Left lung (tissue), 10 donors: Measurements from ENCODE around the gene FAM20C. TPM values are rescaled to one million over a fixed set of nuclear protein-coding genes. Genes with fewer than 3 reads are reported as not detected.

Experiments used
- ATAC-seq: fragments of 200-7000 bp; cut with Tn5 transposase; one replicate; pipeline ENCODE4 v1.9.1; 2020; ENCODE audit warnings: moderate library complexity
- DNase-seq, 4 donors: peaks; one replicate each; pipeline ENCODE4 v3.0.0-alpha.2; 2013 to 2020
- H3K27ac ChIP-seq, 2 donors: fragments of 200-600 bp; sonication (generic) in 1 of 2; one replicate each; pipeline versions ENCODE4 v1.5.0 to v1.8.0; 2020 to 2021
- H3K27me3 ChIP-seq, 2 donors: fragments of 200-600 bp; sonication (generic) in 1 of 2; one replicate each; pipeline versions ENCODE4 v1.5.0 to v1.8.0; 2020 to 2021
- H3K36me3 ChIP-seq, 2 donors: fragments of 200-600 bp; sonication (generic) in 1 of 2; one replicate each; pipeline versions ENCODE4 v1.5.0 to v1.8.0; 2020 to 2021
- H3K4me1 ChIP-seq, 2 donors: fragments of 200-600 bp; one replicate each; pipeline ENCODE4 v1.8.0; 2021
- H3K4me3 ChIP-seq, 2 donors: fragments of 200-600 bp; sonication (generic) in 1 of 2; one replicate each; pipeline versions ENCODE4 v1.5.0 to v1.8.0; 2020 to 2021; ENCODE audit warnings: mild to moderate bottlenecking in 1 of 2
- H3K9me3 ChIP-seq, 2 donors: fragments of 200-600 bp; sonication (generic) in 1 of 2; one replicate each; pipeline versions ENCODE4 v1.5.0 to v1.8.0; 2020 to 2021
- intact Hi-C, 2 donors: fragments of 100-400 bp; cut with DNase I; formaldehyde crosslinking; loops; one replicate each; pipeline versions ENCODE4 v1.11.2 to v1.14.2; 2022
- polyA plus RNA-seq, 6 donors: library from polyadenylated mRNA; unstranded; fragments of 120-200 nt; gene quantifications; one replicate each; pipeline ENCODE4 v1.2.1, GENCODE V29; 2013; ENCODE audit not compliant: insufficient read length in 6 of 6
- total RNA-seq, 2 donors: library from RNA; stranded (reverse); fragmentation: NEBNext Ultra II Directional; extraction: Animal tissue kit (Norgen Biotek cat#: 25700); gene quantifications; one replicate each; pipeline ENCODE4 v1.2.1, GENCODE V29; 2021
- TF ChIP-seq, protein P1 (sequence below), 2 donors: fragments of 200-600 bp; sonication (generic) in 1 of 2; IDR thresholded peaks; one replicate each; pipeline versions ENCODE4 v1.5.0 to v1.8.0; 2021; ENCODE audit warnings: antibody characterized with exemption in 2 of 2
- donor health status: DM: no; HTN: yes; CAD: no.
- donor health status: DM: no; HTN: no; CAD: no.

The FAM20C gene
- total and polyA plus RNA-seq, 8 donors, result 21.2 to 75.5 (median 31.8) TPM

DNA sequence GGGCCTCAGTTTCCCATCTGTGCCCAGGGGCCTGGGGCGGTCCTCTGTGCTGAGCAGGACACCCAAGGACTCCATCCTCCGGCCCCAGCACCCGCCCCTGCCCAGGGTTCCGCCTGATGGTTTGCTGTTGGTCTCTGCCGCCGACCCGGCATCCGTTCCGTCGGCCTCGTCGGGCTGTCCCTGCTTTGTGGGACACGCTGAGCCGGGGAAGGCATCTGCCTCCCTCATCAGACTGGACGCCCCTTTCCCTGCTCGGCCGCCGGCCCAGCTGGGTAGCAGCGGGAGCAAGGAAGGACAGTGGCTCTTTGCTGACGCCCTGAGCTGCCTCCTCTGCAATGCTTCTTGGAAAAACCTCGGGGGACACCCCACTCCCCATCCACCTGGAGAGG, 39.5 kb downstream of the FAM20C start:
- TF ChIP-seq, protein P1, sequence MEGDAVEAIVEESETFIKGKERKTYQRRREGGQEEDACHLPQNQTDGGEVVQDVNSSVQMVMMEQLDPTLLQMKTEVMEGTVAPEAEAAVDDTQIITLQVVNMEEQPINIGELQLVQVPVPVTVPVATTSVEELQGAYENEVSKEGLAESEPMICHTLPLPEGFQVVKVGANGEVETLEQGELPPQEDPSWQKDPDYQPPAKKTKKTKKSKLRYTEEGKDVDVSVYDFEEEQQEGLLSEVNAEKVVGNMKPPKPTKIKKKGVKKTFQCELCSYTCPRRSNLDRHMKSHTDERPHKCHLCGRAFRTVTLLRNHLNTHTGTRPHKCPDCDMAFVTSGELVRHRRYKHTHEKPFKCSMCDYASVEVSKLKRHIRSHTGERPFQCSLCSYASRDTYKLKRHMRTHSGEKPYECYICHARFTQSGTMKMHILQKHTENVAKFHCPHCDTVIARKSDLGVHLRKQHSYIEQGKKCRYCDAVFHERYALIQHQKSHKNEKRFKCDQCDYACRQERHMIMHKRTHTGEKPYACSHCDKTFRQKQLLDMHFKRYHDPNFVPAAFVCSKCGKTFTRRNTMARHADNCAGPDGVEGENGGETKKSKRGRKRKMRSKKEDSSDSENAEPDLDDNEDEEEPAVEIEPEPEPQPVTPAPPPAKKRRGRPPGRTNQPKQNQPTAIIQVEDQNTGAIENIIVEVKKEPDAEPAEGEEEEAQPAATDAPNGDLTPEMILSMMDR (IDR thresholded peaks at IDR 0.05), result no peak
- Histone ChIP-seq H3K36me3 (peaks cover 0 to 50% of the 10 kb centered on the region in 2 donors), H3K27ac (no peak overlapping the region), H3K4me1 (peaks cover 28 to 29% of the 10 kb centered on the region in 2 donors), H3K4me3 (no peak overlapping the region), H3K27me3 (no peaks in the 10 kb centered on the region), H3K9me3 (no peaks in the 10 kb centered on the region)
- ATAC-seq, result no peak
- intact Hi-C loops, result no loop called here
- DNase-seq, result no peak

DNA sequence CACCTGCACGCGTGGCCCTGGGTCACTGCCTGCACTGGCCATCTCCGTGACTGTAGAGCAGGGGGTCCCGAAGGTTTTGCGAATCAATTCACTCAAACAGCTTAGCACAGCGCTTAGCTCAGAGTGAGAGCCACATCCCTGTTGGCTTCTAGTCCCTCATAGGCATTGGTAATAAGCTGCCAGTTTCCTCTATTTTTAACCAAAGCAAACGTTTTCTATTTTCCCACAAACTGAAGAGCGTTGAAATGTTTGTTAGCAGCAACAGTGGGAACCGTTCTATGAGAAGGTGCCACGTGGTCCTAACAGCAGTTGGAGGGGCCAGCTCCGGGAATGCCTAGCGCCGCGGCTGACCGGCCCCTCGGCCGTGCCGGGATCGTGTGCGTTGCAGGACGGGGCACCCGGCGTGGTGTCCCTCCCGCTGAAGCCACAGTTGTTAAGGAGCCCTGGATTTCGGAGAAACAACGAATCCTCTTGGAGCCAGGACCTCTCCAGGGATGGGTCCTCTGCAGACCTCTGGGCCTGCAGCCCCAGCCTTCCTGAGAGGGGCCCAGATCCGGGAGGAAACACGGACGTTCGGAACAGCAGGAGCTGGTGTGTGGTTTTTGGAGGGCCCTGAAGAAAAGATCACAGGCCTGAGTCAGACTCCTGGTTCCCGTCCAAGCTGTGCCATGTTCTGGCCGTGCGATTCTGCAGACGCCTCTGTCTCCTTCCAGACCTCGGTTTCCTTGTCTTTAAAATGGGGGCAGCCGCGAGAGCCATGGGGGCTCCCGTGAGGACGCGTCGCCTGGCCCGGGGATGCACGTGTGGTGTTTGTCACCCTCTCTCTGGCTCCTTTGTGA, 40.3 kb downstream of the FAM20C start:
- ATAC-seq (no peak), DNase-seq (no peak)
- H3K27me3 ChIP-seq, result no peaks in the 10 kb centered on the region
- intact Hi-C loops, result no loop called here
- TF ChIP-seq, protein P1 (IDR thresholded peaks at IDR 0.05), result no peak
- H3K9me3 ChIP-seq, result no peaks in the 10 kb centered on the region
- peaks cover 28 to 29% of the 10 kb centered on the region in 2 donors for H3K4me1 ChIP-seq
- peaks cover 0 to 50% of the 10 kb centered on the region in 2 donors for H3K36me3 ChIP-seq
- H3K4me3 ChIP-seq, result no peak overlapping the region
- H3K27ac ChIP-seq, result no peak overlapping the region

DNA sequence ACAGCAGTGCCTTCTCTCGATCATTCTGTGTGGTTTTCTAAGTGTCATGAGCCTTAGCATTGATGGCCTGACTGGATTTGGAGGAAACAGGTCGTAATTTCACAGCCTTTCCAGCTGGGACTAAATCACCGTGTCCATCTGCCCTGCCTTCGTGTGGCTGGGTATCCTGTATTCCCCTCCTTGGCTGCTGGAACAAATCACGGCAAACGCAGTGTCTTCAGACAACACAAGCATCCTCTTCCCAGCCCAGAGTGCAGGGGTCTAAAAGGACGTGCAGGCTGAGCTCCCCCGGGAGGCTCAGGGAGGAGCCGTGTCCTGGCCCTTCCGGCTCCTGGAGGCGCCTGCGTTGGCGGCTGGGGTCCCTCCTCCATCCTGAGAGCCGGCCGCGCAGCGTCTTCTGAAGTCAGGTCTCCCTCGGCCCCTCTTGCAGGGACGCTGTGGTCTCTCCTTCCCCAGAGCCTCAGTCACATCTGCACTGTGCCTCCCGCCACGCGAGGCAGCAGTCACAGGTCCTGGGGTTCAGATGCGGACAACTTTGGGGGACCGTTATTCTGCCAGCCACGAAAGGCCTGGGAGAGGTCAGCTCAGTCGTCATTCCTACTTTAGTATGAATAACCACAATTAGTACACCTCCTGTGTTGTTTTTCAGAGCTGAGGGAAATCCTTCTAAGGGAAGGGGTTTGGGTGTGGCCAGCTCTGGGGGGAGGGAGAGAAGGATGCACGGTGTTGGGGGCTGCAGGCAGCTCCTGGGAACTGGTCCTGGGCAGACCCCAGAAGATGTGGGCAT, 41.1 kb downstream of the FAM20C start:
- peak overlapping the region; percentile 72 to 87 for H3K27ac ChIP-seq
- no peaks in the 10 kb centered on the region for H3K27me3 ChIP-seq
- H3K4me3 ChIP-seq, result no peak overlapping the region
- ATAC-seq, result no peak
- no peaks in the 10 kb centered on the region for H3K9me3 ChIP-seq
- intact Hi-C loops, result no loop called here
- DNase-seq, result no peak
- TF ChIP-seq, protein P1 (IDR thresholded peaks at IDR 0.05), result no peak
- H3K36me3 ChIP-seq, result peaks cover 0 to 45% of the 10 kb centered on the region in 2 donors
- H3K4me1 ChIP-seq, result peaks cover 28 to 29% of the 10 kb centered on the region in 2 donors

DNA sequence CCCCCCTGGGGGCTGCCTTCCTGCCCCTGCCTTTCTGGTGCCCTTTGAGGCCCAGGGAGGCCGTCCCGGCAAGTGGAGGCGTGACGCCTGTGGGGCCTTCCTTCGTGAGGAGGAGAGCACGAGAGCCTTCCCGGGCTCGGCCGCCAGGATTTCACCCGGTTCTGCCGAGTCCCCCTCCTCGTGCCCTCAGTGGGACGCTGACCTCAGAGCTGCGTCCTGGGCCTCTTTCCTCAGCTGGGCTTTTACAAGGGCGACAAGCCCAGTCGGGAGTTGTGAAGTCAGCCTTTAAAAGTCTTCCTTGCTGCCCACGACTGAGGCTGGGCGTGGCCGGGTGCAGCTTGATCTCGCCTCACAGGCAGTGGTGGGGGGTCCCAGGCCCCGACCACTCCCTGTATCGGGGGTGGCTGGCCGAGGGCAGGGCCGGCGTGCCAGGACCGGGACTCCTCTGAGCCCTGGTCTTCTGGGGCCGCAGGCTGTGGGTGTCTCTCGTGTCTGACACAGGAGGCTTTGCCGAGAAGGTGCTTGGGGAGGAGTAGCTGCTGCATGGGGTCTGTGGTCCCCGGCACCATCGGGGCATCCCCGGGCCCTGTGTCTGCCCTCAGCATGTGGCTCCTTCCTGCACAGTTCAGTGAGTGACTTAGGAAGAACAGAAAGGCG, 41.8 kb downstream of the FAM20C start:
- peaks cover 0 to 37% of the 10 kb centered on the region in 2 donors for H3K36me3 ChIP-seq
- H3K9me3 ChIP-seq, result no peaks in the 10 kb centered on the region
- H3K27ac ChIP-seq, result peak overlapping the region; percentile 72 to 87
- DNase-seq (peak in 1 of 4 donors; percentile 21), ATAC-seq (peak; percentile 7)
- no peaks in the 10 kb centered on the region for H3K27me3 ChIP-seq
- H3K4me1 ChIP-seq, result peaks cover 28 to 29% of the 10 kb centered on the region in 2 donors
- intact Hi-C loops, result no loop called here
- H3K4me3 ChIP-seq, result no peak overlapping the region
- TF ChIP-seq, protein P1 (IDR thresholded peaks at IDR 0.05), result no peak
